Activated T-cell treated with anti-CD3 and anti-CD28 coated beads, Interleukin-2, amount 50 U/mL, for 24 hours (primary cell): ENCODE measurements around the gene CRACDL.
A peak's percentile ranks its signal among the peaks of the same experiment; 100 is the strongest.
"Not testable (repeated sequence)": the region's sequence is repeated elsewhere in the genome, so short reads cannot be mapped to it uniquely, and the experiment has no call there.

Source experiments
- DNase-seq: peaks from one replicate; pipeline ENCODE4 v3.0.0-alpha.2; 2020
- H3K27ac Mint-ChIP-seq: 2 replicates; pipeline ENCODE4 v1.8.0; 2020; ENCODE audit warnings: mild to moderate bottlenecking, mixed read lengths
- H3K27me3 Mint-ChIP-seq: 2 replicates; pipeline ENCODE4 v1.8.0; 2020; ENCODE audit warnings: mixed read lengths
- H3K36me3 Mint-ChIP-seq: 2 replicates; pipeline ENCODE4 v1.8.0; 2020; ENCODE audit warnings: low read depth, mixed read lengths
- H3K4me1 Mint-ChIP-seq: 2 replicates; pipeline ENCODE4 v1.8.0; 2020; ENCODE audit warnings: low read depth, mixed read lengths
- H3K4me3 Mint-ChIP-seq: 2 replicates; pipeline ENCODE4 v1.8.0; 2020; ENCODE audit warnings: mild to moderate bottlenecking, moderate library complexity, mixed read lengths
- H3K9me3 Mint-ChIP-seq: 2 replicates; pipeline ENCODE4 v1.8.0; 2020; ENCODE audit warnings: mixed read lengths

CRACDL gene

DNA sequence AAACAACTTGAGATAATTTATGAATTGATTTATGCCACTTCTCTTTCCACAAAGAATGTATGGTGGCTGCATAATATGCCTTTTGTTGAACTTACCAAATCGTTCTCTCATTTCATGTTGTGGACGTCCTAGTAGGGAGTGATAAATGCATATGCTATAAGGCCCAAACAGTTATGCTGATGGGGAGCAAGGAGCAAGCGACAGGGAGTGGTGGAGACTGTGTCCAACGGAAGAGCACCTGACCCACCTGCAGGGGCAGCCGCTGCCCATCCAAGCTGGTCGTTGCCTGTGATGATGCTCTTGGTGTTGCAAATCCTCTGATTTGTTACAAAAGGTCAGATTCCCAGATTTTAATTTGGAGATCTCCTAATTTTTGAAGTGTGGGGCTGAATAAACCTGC is 174.1 kb downstream of the CRACDL start:
- no peak for DNase-seq
- H3K36me3 Mint-ChIP-seq = no peaks in the 10 kb centered on the region
- H3K9me3 Mint-ChIP-seq = peaks cover 2% of the 10 kb centered on the region
- no peaks in the 10 kb centered on the region for H3K27me3 Mint-ChIP-seq
- H3K27ac Mint-ChIP-seq = peak overlapping the region; percentile 63
- no peak overlapping the region for H3K4me3 Mint-ChIP-seq
- H3K4me1 Mint-ChIP-seq = peaks cover 74% of the 10 kb centered on the region

DNA sequence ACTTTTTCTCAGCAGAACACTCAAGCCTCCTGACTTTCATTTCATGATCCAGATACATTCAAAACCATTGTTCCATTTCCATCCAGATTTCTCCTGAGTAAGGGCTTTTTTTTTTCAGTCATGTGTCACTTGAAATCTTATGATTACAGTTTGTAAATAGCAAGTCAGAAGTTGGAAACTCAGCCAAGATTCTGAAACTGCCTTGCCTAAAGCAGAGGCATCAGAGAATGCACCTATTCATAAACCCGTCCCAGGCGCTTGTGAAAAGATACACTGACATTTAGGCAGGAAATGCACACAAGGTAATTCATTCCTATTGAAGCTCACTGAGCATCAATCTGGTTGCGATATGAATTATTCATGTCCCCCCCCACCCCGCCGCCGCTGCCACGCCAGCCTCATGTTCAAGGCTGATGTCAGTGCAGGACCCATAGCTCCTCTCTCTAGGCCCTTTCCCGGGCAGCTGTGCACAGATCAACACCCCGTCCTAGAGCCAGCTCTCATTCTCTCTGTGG is 174.7 kb downstream of the CRACDL start:
- H3K4me1 Mint-ChIP-seq = peaks cover 70% of the 10 kb centered on the region
- no peaks in the 10 kb centered on the region for H3K36me3 Mint-ChIP-seq
- H3K9me3 Mint-ChIP-seq = peaks cover 2% of the 10 kb centered on the region
- H3K27ac Mint-ChIP-seq = peak overlapping the region; percentile 63
- DNase-seq = peak; percentile 81
- H3K27me3 Mint-ChIP-seq = no peaks in the 10 kb centered on the region
- H3K4me3 Mint-ChIP-seq = peak overlapping the region; percentile 16

DNA sequence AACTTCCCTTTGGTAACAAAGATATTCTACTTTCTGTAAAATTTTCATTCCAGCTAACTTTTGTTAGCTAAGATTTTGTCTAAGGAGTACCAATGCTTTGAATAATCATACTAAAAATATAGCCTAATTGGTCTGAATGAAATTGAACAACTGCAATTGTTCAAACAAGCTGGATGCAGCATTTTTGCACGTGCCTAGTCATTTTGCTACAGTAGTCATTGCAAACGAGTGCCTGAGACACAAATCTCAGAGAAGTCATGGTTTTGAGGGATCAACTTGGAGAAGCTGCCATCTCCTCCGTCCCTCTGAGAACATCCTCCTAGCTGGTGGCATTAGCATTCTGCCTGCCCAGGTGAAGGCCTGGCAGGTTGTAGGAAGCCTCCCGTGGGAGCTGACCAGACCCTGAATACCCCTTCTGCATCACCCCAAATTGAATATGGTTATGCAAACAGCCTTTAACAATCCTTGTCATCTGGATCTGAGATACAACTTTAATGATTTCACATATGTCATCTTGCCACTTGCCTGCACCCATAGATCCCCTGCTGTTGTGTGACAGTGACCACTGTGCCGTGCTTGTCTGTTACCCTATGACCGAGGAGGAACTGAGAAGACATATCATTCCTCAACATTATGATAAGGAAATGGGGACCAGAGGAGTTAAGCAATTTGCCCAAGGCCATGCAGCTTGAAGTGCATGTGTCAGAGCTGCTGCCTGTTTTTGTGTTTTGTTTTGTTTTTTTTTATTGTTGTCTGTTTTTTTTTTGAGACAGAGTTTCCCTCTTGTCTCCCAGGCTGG is 176.0 kb downstream of the CRACDL start:
- Mint-ChIP-seq H3K9me3 (peaks cover 2% of the 10 kb centered on the region), H3K36me3 (no peaks in the 10 kb centered on the region), H3K27me3 (no peaks in the 10 kb centered on the region), H3K27ac (peak overlapping the region; percentile 78), H3K4me1 (peaks cover 63% of the 10 kb centered on the region), H3K4me3 (no peak overlapping the region)
- DNase-seq = no peak

DNA sequence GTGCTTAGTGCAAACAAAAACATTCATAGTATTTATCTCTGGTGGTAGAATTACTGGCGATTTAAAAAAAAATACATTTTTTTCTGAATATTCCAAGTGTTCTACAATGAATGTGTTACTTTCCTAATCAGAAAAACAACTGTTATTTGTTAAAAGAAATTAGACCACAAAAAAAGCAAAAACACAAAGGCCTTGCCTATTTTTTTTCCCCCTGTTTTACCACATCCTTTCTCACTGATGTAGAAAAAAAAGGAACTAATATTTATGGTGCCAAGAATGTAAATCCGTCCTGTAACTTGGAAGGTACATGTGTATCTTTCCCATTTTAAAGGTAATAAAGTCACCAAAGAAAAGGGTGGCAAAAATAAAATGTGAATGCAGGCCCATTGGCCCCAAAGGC is 176.7 kb downstream of the CRACDL start:
- peaks cover 2% of the 10 kb centered on the region for H3K9me3 Mint-ChIP-seq
- H3K4me1 Mint-ChIP-seq = peaks cover 63% of the 10 kb centered on the region
- no peak for DNase-seq
- H3K27ac Mint-ChIP-seq = peak overlapping the region; percentile 78
- no peaks in the 10 kb centered on the region for H3K36me3 Mint-ChIP-seq
- H3K4me3 Mint-ChIP-seq = no peak overlapping the region
- H3K27me3 Mint-ChIP-seq = no peaks in the 10 kb centered on the region

DNA sequence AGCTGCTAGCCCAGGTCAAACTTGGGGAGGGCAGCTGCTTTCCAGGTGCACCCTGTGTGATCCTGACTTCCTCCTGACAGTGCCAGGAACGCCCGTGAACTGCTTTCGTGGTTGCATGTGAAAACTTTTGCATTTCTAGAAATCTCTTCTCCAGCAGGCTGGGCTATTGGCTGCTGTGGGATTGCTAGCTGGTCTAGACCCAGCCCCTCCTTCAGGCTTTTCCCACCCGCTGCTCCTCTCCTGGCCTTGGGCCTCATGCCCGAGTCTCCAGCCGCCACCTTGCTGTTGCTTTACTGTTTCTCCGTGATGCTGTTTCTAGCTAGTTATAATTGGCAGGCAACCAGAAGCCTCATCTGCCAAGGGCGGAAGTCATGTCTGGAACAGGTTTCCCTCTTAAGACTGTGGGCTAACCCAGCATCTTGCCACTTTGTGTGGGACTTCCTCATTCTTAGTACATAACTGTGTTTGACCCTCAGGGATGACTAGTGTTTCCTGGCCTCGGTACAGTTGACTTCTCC is 178.1 kb downstream of the CRACDL start:
- peak; percentile 64 for DNase-seq
- no peaks in the 10 kb centered on the region for H3K27me3 Mint-ChIP-seq
- peak overlapping the region; percentile 91 for H3K27ac Mint-ChIP-seq
- peak overlapping the region; percentile 55 for H3K4me3 Mint-ChIP-seq
- no peaks in the 10 kb centered on the region for H3K36me3 Mint-ChIP-seq
- peaks cover 2% of the 10 kb centered on the region for H3K9me3 Mint-ChIP-seq
- peaks cover 57% of the 10 kb centered on the region for H3K4me1 Mint-ChIP-seq

DNA sequence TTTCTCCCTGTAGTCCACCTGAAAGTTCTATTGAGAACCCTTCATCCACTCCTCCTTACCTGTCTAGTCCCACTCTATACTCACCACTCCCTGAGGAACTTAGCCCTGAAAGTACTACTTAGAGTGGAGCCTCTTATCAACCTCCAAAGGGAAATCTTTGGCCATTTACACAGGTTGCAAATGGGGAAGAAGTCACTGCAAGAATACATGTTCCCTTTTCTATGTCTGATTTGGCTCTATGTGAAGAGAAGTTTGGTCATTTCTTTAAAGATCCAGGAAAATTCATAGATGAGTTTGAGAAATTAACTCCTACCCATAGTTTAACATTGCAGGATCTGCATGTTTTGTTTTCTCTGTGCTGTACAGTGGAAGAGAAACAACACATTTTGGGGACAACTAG is 182.2 kb downstream of the CRACDL start:
- Mint-ChIP-seq H3K9me3 (peaks cover 2% of the 10 kb centered on the region), H3K27me3 (no peaks in the 10 kb centered on the region)

DNA sequence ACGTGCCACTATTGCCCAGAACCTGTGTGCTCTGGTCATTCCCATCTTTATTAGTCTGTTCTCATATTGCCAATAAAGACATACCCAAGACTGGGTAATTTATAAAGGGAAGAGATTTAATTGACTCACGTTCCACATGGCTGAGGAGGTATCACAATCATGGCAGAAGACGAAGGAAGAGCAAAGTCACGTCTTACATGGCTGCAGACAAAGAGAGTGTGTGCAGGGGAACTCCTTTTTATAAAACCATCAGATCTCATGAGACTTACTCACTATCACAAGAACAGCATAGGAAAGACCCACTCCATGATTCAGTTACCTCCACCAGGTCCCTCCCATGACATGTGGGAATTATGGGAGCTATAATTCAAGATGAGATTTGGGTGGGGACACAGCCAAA is 183.3 kb downstream of the CRACDL start:
- H3K27ac Mint-ChIP-seq, H3K9me3 Mint-ChIP-seq, H3K27me3 Mint-ChIP-seq, H3K36me3 Mint-ChIP-seq, DNase-seq, H3K4me3 Mint-ChIP-seq: not testable (repeated sequence)
- peaks cover 31% of the 10 kb centered on the region for H3K4me1 Mint-ChIP-seq

More for the DNA sequence above, 182.2 kb downstream of the CRACDL start:
- Mint-ChIP-seq H3K4me1 (peaks cover 29% of the 10 kb centered on the region), H3K36me3 (no peaks in the 10 kb centered on the region), H3K4me3 (no peak overlapping the region), H3K27ac (no peak overlapping the region)
- no peak for DNase-seq

DNA sequence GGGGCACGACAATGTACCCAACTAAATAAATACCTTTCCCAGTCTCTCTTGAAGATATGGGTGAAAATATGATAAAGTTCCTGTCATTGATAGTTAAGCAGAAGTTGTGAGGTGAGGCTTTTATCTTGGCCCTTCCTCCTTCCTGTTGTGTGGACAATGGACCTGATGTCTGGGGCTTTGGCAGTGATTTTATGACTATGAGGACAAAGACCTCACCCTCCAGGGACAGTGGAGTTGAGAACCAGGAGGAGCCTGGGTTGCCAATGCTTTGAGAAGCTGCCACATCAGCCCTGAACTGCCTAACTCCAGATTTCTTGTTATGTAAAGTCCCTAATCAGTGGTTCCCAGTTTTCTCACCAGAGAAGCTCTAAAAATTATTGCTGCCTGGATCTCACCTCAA is 184.3 kb downstream of the CRACDL start:
- DNase-seq = no peak
- Mint-ChIP-seq H3K36me3 (no peaks in the 10 kb centered on the region), H3K27me3 (no peaks in the 10 kb centered on the region), H3K27ac (no peak overlapping the region), H3K4me1 (peaks cover 27% of the 10 kb centered on the region), H3K9me3 (no peaks in the 10 kb centered on the region), H3K4me3 (no peak overlapping the region)

DNA sequence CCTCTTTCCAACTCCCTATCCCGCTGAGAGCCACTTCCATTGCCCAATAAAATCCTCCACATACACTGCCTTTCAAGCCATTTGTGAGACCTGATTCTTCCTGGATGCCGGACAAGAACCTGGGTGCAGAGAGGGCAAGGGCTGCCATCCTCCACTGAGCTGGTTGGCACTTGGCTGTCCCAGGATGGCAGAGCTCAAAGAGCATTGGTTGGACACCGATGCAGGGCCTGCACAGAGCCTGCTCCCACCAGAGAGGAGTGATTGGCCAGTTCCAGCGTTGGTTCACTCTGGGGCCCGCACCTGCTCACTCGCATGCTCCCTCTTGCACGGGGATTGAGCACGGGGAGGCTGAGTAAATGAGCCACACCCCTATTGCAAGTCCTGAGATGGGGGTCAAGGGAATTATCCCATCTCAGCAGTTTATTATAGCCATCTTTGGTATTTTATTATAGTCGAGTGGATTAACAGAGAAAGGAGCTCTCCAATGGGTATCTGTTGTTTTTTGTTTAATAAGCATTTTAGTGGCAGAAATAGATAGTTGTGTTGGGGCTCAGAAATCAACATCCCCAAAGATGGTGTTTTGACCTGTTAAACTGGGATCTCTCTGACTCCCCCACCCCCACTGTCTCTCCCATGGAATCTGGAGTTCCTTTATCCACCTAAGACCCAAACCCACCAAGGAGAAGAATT is 185.3 kb downstream of the CRACDL start:
- Mint-ChIP-seq H3K27me3 (no peaks in the 10 kb centered on the region), H3K4me1 (peaks cover 28% of the 10 kb centered on the region), H3K9me3 (no peaks in the 10 kb centered on the region), H3K27ac (no peak overlapping the region), H3K4me3 (no peak overlapping the region), H3K36me3 (no peaks in the 10 kb centered on the region)
- no peak for DNase-seq

DNA sequence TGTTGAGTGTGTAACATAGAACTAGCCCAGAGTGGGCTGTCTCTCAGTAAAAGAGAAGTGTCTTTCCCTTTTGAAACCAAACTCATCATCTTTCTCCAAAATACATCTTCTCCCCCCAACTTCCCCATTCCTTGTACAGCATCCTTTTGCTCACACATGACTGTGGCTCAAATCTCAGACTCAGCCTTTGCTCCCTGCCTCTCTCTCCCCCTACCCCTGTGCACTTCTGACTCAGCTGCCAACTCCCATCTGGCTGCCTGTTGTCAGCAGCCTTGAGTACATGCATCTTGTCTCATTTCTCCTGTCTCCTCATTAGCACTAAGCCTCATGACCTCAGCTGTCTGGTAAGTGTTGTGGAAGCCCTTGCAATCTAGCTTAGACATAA is 187.0 kb downstream of the CRACDL start:
- Mint-ChIP-seq H3K4me3 (no peak overlapping the region), H3K4me1 (peaks cover 42% of the 10 kb centered on the region), H3K27me3 (no peaks in the 10 kb centered on the region), H3K27ac (no peak overlapping the region), H3K9me3 (peaks cover 2% of the 10 kb centered on the region), H3K36me3 (no peaks in the 10 kb centered on the region)
- DNase-seq = no peak

DNA sequence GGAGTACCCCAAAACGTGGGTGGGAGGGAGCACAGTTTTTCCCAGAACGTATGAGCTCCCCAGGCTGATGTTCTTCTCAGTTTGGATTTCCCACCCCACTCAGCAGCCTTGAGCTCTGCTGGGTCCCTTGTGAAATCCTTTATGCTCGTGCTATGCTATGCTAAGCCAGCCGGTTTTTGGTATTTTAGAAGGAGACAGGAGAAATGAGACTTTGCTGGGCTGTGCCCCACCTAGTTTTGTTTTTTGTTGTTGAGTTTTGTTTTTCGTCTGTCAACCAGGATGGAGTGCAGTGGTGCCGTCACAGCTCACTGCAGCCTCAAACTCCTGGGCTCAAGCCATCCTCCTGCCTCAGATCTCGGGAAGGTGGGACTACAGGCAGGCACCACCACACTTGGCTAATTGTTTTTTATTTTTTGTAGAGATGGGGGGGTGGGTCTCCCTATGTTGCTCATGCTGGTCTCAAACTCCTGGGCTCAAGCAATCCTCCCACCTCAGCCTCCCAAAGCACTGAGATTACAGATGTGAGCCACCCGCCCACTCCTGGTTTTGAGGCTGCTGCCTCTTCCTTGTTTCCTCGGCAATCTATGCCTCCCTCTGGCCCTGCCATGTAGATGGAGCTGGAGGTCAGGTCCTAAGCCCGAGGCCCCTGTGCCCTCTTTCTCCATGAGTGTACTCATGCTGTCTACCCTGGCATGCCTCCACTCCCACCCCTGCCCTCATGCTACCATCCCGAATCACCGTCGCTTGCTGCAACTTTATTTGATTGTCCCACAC is 187.5 kb downstream of the CRACDL start:
- peak; percentile 25 for DNase-seq
- Mint-ChIP-seq H3K4me1 (peaks cover 45% of the 10 kb centered on the region), H3K36me3 (no peaks in the 10 kb centered on the region), H3K9me3 (peaks cover 2% of the 10 kb centered on the region), H3K27ac (no peak overlapping the region), H3K4me3 (no peak overlapping the region), H3K27me3 (no peaks in the 10 kb centered on the region)

DNA sequence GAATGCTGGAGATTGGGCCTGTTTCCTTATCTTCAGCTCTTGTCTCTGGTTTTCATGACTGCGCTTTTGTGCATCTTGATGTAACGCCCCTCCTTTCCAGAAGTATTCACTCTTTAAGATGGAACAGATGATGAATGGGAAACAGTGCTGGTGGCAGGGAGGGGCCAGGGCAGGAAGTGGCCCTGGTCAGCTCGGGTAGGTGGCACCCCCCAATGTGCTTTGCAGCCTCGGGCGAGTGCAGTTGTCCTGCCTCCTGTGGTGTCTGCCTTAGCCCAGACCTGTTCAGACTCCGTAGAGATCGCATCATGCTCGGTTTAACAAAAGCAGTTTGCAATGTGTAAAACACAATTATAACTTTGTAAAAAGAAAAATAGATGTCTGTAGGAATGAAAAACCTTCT is 188.1 kb downstream of the CRACDL start:
- peaks cover 47% of the 10 kb centered on the region for H3K4me1 Mint-ChIP-seq
- DNase-seq = no peak
- H3K9me3 Mint-ChIP-seq = peaks cover 2% of the 10 kb centered on the region
- H3K27ac Mint-ChIP-seq = peak overlapping the region; percentile 16
- no peaks in the 10 kb centered on the region for H3K36me3 Mint-ChIP-seq
- no peak overlapping the region for H3K4me3 Mint-ChIP-seq
- no peaks in the 10 kb centered on the region for H3K27me3 Mint-ChIP-seq

DNA sequence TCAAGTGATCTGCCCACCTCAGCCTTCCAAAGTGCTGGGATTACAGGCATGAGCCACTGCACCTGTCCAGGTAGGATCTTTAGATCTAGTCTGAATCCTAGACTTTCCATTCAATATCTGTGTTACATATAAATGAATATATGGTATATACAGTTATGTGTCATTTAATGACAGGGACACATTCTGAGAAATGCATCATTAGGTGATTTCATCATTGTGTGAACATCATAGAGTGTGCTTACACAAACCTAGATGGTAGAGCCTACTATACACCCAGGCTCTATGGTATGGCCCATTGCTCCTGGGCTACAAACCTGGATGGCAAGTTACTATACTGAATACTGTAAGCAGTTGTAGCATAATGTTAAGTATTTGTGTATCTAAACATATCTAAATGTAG is 189.6 kb downstream of the CRACDL start:
- no peak for DNase-seq
- Mint-ChIP-seq H3K9me3 (peaks cover 2% of the 10 kb centered on the region), H3K4me3 (no peak overlapping the region), H3K4me1 (peaks cover 50% of the 10 kb centered on the region), H3K36me3 (no peaks in the 10 kb centered on the region), H3K27ac (no peak overlapping the region), H3K27me3 (no peaks in the 10 kb centered on the region)

DNA sequence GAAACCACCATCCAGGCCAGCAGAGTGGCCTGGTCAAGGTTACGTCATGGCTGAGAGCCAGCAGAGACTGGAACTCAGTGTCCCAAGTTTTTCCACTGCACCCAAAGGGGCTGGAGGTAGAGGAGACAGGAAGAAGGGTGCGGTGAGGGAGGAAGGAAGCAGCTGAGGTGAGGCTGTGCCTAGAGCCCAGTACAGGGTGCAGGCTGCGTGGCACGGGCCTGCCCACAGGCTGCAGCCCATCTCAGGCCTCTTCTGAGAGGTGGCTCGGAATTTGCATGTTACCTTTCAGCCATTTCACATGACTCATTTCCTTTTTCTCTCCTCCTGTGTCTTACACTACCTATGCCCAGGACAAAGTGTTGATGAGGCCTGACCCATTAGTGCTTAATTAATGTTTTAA is 191.4 kb downstream of the CRACDL start:
- no peak overlapping the region for H3K4me3 Mint-ChIP-seq
- H3K27ac Mint-ChIP-seq = peak overlapping the region; percentile 31
- no peaks in the 10 kb centered on the region for H3K27me3 Mint-ChIP-seq
- H3K4me1 Mint-ChIP-seq = peaks cover 57% of the 10 kb centered on the region
- no peak for DNase-seq
- peaks cover 2% of the 10 kb centered on the region for H3K9me3 Mint-ChIP-seq
- H3K36me3 Mint-ChIP-seq = no peaks in the 10 kb centered on the region
